ENCODE measurements around the gene SHISA9.

DNA sequence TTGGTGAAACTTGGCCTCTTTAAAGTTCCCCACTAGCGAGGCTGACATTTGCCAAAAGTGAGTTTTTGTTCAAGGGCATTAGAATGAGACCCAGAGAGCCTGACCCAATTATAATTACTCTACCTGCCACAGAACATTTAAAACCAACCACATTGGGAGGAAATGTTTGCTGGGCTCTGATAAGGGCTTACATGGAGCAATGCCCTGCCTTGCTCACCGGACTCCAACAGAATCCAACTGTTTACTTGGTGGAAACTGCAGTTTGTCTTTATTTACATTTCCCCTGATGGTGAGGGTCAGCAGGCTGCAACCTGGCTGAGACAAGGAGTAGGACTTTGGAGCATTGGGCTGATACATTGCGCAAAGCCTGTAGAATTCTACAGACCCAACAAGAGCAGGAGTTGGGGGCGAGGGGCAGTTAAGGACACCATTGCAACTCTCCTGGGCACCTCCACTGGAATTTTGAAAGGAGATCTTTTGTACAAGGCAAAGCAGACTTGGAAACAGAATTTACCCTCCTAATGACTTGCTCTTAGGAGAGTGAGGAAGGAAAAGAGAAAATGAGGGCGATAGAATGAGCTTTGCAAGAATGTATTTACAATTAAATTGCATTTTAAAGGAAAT is 368.6 kb downstream of the SHISA9 start:
- TF ChIP-seq CTCF (IDR thresholded peaks at IDR 0.05 in 4 of 5, conservative IDR thresholded peaks at IDR 0.05 in 1 of 5) (no peak), POLR2A (IDR thresholded peaks at IDR 0.05) (no peak)
